HG03575 (cell line): Measurements from ENCODE around the gene TRAPPC12.
"Not testable (repeated sequence)": the region's sequence is repeated elsewhere in the genome, so short reads cannot be mapped to it uniquely, and the experiment has no call there.

Source experiments
- ATAC-seq: cut with Tn5 transposase; IDR thresholded peaks from one replicate; pipeline ENCODE4 v1.9.1; 2021; ENCODE audit not compliant: unreplicated experiment, insufficient number of reproducible peaks, low FRiP score; ENCODE audit errors: extremely low read depth

The TRAPPC12 gene

DNA sequence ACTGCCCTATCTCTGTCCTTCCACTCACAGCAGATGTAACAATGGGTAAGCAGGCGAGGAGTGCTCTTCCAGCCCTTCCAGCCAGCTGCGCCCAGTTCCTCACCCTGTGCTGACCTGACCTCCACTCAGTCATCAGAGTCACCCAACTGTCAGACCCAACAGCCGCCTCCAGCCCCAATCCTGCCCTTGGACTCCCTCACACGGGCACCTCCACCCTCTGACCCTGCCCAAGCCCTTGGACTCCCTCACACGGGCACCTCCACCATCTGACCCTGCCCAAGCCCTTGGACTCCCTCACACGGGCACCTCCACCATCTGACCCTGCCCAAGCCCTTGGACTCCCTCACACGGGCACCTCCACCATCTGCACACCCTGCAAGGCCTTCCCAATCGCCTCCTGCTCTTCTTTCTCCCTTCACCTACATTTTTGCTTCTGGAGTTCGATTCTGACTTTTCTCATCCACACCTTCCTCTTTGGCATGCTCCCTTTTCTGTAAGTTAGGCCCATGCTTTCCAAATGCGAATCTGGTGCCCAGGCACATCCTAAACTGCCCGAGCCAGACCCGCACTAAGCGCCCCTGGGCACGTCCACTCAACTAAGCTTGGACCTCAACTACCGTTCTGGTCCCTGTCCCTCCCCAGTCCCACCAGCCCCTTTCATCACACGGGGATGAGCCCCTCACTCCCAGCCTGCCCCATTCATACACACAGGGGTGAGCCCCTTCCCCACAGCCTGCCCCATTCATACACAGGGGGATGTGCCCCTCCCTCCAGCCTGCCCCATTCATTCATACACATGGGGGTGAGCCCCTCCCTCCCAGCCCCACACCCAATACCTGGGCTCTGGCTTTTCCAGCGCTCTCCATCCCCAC is 17.7 kb upstream of the TRAPPC12 start:
- no peak for ATAC-seq

DNA sequence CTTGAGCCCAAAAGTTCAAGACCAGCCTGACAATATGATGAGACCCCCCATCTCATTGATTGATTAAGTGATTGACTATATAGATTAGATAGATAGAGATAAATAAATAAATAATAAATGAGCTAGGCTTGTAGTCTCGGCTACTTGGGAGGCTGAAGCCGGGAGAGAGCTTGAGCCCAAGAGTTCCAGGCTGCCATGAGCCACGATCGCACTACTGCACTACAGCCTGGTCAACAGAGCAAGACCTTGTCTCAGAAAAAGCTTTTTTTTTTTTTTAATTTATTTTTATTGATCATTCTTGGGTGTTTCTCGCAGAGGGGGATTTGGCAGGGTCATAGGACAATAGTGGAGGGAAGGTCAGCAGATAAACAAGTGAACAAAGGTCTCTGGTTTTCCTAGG is 14.3 kb upstream of the TRAPPC12 start:
- no peak for ATAC-seq

- no peak for ATAC-seq
Observed at GRCh38 chr2:3368261-3368722, 11.2 kb upstream of the TRAPPC12 start.

DNA sequence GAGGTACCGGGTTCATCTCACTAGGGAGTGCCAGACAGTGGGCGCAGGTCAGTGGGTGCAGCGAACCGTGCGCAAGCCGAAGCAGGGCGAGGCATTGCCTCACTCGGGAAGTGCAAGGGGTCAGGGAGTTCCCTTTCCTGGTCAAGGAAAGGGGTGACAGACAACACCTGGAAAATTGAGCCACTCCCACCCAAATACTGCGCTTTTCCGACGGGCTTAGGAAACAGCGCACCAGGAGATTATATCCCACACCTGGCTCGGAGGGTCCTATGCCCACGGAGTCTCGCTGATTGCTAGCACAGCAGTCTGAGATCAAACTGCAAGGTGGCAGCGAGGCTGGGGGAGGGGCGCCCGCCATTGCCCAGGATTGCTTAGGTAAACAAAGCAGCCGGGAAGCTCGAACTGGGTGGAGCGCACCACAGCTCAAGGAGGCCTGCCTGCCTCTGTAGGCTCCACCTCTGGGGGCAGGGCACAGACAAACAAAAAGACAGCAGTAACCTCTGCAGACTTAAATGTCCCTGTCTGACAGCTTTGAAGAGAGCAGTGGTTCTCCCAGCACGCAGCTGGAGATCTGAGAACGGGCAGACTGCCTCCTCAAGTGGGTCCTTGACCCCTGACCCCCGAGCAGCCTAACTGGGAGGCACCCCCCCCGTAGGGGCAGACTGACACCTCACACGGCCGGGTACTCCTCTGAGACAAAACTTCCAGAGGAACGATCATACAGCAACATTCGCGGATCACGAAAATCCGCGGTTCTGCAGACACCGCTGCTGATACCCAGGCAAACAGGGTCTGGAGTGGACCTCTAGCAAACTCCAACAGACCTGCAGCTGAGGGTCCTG is 9.9 kb upstream of the TRAPPC12 start:
- ATAC-seq, result not testable (repeated sequence)

DNA sequence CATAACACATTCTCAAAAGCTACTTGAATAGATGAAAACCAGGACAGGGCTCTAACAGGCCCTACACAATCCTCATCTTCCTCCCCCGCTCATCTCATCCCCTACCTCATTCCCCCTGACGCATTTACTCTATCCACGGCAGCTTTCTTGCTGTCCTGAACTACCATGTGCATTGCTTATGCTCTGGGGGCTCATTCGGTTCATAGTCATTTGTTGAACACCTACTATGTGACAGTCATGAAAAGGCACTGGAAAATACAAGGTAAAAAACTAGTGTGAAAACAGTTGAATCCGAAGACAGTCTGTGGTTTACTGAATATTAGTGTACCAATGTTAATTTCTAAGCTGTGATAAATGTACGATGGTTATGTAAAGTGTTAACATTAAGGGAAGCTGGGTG is 2.7 kb upstream of the TRAPPC12 start:
- ATAC-seq, result no peak

GRCh38 chr2:3377279-3377611 is 2.2 kb upstream of the TRAPPC12 start:
- no peak for ATAC-seq

DNA sequence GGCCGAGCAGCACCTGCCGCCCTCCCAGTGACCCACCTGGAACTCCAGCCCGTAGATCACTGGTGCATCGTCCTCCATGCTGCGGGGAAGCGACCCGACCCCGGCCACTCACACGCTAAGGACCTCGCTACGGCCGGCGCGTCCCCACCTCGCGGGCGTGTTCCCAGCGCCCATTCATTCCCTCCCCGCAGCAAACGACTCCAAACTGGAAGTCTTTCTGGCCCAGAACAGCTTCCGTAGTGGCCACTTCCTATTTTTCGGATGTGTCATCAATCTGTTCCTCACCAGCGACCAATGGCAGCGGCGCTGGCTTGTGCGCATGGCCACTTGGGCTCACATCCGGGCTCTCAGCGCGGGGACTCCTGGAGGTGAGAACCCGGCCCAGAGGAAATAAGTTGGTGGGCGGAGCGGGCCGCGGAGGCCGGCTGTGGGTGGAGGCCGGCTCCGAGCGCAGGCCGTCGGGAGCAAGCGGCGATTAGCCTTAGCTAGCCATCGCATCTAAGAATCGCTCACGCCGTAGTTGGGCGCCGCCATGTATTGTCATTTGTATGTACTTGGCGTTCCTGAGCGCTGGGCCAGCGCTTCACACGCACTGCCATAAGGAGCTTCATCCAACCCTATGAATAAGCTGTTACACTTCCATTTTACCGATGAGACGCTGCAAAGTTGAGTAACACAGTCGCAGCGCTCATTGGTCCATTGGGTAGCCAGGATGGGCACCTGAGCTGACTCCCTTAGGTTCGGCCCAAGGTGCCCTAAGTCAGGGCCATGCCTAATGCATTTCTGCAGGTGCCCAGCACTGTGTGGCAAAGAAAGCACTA is 1.7 kb upstream of the TRAPPC12 start, which contains the start of gene EIPR1:
TSS of gene EIPR1 (minus strand) at position 207 of the 821 bp plus-strand sequence. CDS start at position 78, 129 bp downstream.
- peak; percentile 80 for ATAC-seq

DNA sequence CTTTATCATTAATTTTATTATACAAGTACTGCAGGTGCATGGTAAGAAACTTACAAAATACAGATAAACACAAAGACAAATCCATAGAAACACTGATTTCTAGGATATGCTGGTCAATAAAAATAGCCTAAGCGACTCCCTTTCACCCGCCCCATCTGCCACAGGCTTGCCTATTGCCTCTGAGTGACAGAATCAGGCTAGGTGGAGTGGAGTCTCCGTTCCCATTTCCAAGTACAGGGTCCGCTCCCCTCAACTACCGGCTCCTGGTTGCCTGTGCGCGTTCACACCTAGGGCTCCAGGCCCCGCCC is 201 bp upstream of the TRAPPC12 start:
- no peak for ATAC-seq

DNA sequence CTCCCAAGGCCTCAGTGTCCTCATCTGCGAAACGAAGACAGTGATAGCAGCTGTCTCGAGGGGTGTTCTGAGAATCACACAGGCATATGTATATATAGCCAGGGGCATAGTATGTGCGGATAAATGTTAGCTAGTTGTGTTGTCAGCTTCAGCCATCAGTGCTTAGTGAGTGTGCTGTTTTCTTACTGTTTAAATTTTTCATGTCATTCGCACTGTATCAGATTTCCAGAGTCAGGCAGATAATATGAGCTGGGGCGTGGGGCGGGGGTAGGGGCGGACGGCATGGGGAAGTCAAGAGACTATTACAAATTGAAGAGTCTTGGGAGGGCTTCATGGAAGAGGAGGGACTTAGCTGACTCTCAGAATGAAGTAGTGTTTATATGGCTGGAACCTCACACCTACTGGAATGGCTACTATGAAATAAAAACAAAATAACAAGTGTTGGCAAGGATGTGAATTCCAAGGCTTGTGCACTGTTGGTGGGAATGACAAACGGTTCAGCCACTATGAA is 7.0 kb downstream of the TRAPPC12 start:
- no peak for ATAC-seq

DNA sequence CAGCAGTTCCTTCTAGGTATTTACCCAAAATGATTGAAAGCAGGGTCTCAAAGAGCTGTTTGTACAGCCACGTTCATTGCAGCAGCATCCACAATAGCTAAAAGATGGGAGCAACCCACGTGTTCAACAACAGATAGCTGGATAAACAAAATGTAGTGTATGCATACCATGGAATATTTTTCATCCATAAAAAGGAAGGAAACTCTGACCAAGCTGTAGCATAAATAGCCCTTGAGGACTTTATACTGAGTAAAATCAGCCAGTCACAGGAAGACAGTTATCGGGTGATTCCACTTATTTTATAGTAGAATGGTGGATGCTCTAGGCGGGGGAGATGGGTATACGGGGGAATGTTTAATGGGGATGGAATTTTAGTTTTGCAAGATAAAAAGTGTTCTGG is 7.5 kb downstream of the TRAPPC12 start:
- ATAC-seq, result no peak

DNA sequence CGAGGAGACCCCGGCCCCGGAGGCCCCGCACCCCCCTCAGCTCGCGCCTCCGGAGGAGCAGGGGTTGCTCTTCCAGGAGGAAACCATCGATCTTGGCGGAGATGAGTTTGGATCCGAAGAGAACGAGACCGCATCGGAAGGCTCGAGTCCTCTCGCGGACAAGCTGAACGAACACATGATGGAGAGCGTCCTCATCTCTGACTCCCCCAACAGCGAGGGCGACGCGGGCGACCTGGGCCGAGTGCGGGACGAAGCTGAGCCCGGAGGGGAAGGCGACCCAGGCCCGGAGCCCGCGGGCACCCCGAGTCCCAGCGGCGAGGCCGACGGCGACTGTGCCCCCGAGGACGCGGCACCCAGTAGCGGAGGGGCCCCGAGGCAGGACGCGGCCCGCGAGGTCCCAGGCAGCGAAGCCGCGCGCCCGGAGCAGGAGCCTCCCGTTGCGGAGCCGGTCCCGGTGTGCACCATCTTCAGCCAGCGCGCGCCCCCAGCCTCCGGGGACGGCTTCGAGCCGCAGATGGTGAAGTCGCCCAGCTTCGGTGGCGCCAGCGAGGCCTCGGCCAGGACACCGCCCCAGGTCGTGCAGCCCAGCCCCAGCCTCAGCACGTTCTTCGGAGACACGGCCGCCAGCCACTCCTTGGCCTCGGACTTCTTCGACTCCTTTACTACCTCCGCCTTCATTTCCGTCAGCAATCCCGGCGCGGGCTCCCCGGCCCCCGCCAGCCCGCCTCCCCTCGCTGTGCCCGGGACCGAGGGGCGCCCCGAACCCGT is 8.3 kb downstream of the TRAPPC12 start:
- no peak for ATAC-seq

DNA sequence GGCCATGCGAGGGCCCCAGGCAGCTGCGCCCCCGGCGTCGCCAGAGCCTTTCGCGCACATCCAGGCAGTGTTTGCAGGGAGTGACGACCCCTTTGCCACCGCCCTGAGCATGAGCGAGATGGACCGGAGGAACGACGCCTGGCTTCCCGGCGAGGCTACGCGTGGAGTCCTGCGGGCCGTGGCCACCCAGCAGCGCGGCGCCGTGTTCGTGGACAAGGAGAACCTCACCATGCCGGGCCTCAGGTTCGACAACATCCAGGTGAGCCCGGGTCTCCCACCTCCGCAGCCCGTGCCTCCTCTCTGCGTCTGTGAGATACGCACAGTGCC is 8.9 kb downstream of the TRAPPC12 start:
- no peak for ATAC-seq

DNA sequence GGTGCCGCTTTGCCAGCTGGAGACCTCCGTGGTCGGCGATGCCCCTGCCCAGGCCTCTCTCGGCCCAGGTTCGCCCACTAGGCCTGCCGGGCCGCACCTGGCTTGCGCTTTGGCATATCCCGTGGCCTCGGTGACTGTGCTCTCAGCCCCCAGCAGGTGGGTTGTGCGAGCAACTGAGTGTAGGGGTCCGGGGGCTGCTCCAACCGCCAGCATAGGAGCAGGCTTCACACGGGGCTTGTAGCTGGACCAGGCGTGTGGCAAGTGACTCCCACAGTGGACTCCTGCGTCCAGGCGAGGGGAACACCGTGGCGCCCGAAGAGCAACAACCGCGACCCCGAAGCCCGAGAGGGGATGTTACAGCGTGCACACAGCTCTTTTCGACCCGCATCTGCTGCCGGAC is 9.7 kb downstream of the TRAPPC12 start:
- no peak for ATAC-seq

- ATAC-seq, result no peak
Observed at GRCh38 chr2:3390041-3390440, 10.5 kb downstream of the TRAPPC12 start.

DNA sequence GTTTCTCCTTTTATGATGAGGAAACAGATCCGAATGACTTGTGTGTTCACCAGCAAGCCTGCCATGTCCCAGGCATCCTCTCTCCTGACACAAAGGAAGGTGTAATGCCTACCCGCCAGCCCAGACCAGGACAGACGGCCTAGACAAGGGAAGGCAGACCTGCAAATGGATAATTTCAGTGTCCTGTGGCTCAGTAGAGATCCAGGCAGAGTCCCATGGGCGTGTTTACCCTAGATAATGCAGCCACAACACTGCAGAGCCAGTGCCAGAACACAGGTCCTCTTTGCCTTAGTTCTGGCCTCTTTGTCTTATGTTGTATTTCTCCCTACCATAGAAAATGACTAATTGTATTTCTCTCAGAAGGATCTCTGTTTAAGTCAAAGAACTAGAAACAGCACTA is 12.7 kb downstream of the TRAPPC12 start:
- no peak for ATAC-seq

DNA sequence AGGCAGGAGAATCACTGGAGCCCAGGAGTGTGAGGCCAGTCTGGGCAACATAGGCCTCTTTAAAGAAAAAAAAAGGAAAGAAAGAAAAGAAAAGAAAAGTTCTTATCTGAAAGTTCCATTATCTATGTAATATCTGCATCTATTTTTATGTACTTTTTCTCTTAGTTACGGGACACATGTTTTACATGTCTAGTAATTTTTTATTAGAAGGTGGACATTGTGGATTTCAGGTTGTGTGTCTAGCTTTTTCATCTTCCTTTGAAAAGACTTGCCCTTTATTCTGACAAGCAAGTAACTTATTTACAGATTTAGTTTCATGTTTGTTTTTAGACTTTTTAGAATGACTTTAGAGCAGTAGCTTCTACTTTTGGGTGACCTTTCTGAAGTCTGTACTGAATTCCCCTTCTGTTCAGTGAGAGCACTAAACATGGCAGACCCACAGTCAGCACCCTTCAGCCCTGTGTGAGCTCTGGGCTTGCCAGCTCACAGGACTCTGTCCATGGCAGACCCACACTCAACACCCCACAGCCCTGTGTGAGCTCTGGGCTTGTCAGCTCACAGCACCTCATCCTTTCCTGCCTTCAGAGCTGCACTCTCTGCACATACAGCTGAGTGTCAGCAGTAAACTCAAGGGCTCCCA is 17.5 kb downstream of the TRAPPC12 start:
- no peak for ATAC-seq

- no peak for ATAC-seq
Observed at GRCh38 chr2:3398857-3399256, 19.4 kb downstream of the TRAPPC12 start.

- ATAC-seq, result no peak
Observed at GRCh38 chr2:3399381-3399780, 19.9 kb downstream of the TRAPPC12 start.
